GM21717 (cell line): Measurements from ENCODE around the gene CD40.

ENCODE experiments used
- ATAC-seq: cut with Tn5 transposase; IDR thresholded peaks from one replicate; pipeline ENCODE4 v1.9.1; 2021; ENCODE audit warnings: mild to moderate bottlenecking, moderate library complexity; ENCODE audit not compliant: unreplicated experiment

The CD40 gene

GRCh38 chr20:46171476-46171875 is 53.4 kb downstream of the CD40 start:
- ATAC-seq, result no peak

GRCh38 chr20:46171909-46172308 is 53.8 kb downstream of the CD40 start:
- no peak for ATAC-seq

- no peak for ATAC-seq
Observed at GRCh38 chr20:46172455-46172854, 54.3 kb downstream of the CD40 start.

GRCh38 chr20:46172961-46173536 is 54.9 kb downstream of the CD40 start:
- ATAC-seq, result no peak

- ATAC-seq, result no peak
Observed at GRCh38 chr20:46173652-46174468, 55.7 kb downstream of the CD40 start.

- no peak for ATAC-seq
Observed at GRCh38 chr20:46174469-46175126, 56.5 kb downstream of the CD40 start.

- no peak for ATAC-seq
Observed at GRCh38 chr20:46175127-46175494, 57.0 kb downstream of the CD40 start.

- no peak for ATAC-seq
Observed at GRCh38 chr20:46176739-46177378, 58.7 kb downstream of the CD40 start.

GRCh38 chr20:46177768-46178167 is 59.7 kb downstream of the CD40 start:
- ATAC-seq, result no peak

GRCh38 chr20:46178891-46179290 is 60.8 kb downstream of the CD40 start:
- ATAC-seq, result no peak
